SK-N-SH treated with all-trans-retinoic acid at 6 μM for 48 hours (cell line): ENCODE results near the gene BAIAP3.

Experiments
- ATAC-seq: fragments of 200-7000 bp; cut with Tn5 transposase; 3 replicates; pipeline ENCODE4 v1.9.1; 2020; ENCODE audit warnings: mild to moderate bottlenecking, moderate library complexity
- ARNTL ChIP-seq: fragments of 450-650 bp; formaldehyde crosslinking; IDR thresholded peaks from 2 replicates; pipeline ENCODE4 v1.5.0; 2020; ENCODE audit warnings: low read depth, mild to moderate bottlenecking, moderate library complexity, borderline replicate concordance
- BACH2 ChIP-seq: fragments of 250-450 bp; sonication (Bioruptor Pico); IDR thresholded peaks from 2 replicates; pipeline ENCODE4 v1.9.0; 2021; ENCODE audit warnings: mild to moderate bottlenecking, borderline replicate concordance
- CSDC2 ChIP-seq: fragments of 250-450 bp; sonication (Bioruptor Pico); IDR thresholded peaks from 2 replicates; pipeline ENCODE4 v1.5.0; 2020; ENCODE audit warnings: mild to moderate bottlenecking, moderate library complexity
- ESRRG ChIP-seq: fragments of 250-450 bp; sonication (Bioruptor Pico); IDR thresholded peaks from 2 replicates; pipeline ENCODE4 v1.6.1; 2021; ENCODE audit warnings: mild to moderate bottlenecking
- OSR1 ChIP-seq: fragments of 250-450 bp; sonication (Bioruptor Pico); IDR thresholded peaks from 2 replicates; pipeline ENCODE4 v1.8.0; 2022; ENCODE audit warnings: moderate library complexity, mild to moderate bottlenecking, inconsistent platforms
- PATZ1 ChIP-seq: fragments of 250-450 bp; sonication (Bioruptor Pico); IDR thresholded peaks from 2 replicates; pipeline ENCODE4 v1.8.0; 2020; ENCODE audit warnings: mild to moderate bottlenecking, moderate library complexity, borderline replicate concordance
- RARB ChIP-seq: fragments of 250-450 bp; sonication (Bioruptor Pico); IDR thresholded peaks from 2 replicates; pipeline ENCODE4 v1.8.0; 2021; ENCODE audit warnings: mild to moderate bottlenecking, moderate library complexity
- SNAI2 ChIP-seq: fragments of 250-450 bp; sonication (Bioruptor Pico); IDR thresholded peaks from 2 replicates; pipeline ENCODE4 v1.5.0; 2020; ENCODE audit warnings: mild to moderate bottlenecking, moderate library complexity
- ZFP30 ChIP-seq: fragments of 450-650 bp; formaldehyde crosslinking; IDR thresholded peaks from 2 replicates; pipeline ENCODE4 v1.5.0; 2022; ENCODE audit warnings: mild to moderate bottlenecking, moderate library complexity
- ZNF565 ChIP-seq: fragments of 450-650 bp; formaldehyde crosslinking; conservative IDR thresholded peaks from 2 replicates; pipeline ENCODE4 v1.5.0; 2020; ENCODE audit warnings: low read depth, mild to moderate bottlenecking, moderate library complexity
- TF ChIP-seq, protein P1 (sequence below): fragments of 250-450 bp; sonication (Bioruptor Pico); IDR thresholded peaks from 2 replicates; pipeline ENCODE4 v1.5.1; 2021; ENCODE audit warnings: mild to moderate bottlenecking, moderate library complexity
- TF ChIP-seq, protein P2 (sequence below): fragments of 250-450 bp; sonication (Bioruptor Pico); IDR thresholded peaks from 2 replicates; pipeline ENCODE4 v1.8.0; 2021; ENCODE audit warnings: low read depth, mild to moderate bottlenecking, moderate library complexity, borderline replicate concordance
- TF ChIP-seq, protein P3 (sequence below): fragments of 250-450 bp; sonication (Bioruptor Pico); IDR thresholded peaks from 2 replicates; pipeline ENCODE4 v1.5.0; 2020; ENCODE audit warnings: mild to moderate bottlenecking, moderate library complexity

The BAIAP3 gene

DNA sequence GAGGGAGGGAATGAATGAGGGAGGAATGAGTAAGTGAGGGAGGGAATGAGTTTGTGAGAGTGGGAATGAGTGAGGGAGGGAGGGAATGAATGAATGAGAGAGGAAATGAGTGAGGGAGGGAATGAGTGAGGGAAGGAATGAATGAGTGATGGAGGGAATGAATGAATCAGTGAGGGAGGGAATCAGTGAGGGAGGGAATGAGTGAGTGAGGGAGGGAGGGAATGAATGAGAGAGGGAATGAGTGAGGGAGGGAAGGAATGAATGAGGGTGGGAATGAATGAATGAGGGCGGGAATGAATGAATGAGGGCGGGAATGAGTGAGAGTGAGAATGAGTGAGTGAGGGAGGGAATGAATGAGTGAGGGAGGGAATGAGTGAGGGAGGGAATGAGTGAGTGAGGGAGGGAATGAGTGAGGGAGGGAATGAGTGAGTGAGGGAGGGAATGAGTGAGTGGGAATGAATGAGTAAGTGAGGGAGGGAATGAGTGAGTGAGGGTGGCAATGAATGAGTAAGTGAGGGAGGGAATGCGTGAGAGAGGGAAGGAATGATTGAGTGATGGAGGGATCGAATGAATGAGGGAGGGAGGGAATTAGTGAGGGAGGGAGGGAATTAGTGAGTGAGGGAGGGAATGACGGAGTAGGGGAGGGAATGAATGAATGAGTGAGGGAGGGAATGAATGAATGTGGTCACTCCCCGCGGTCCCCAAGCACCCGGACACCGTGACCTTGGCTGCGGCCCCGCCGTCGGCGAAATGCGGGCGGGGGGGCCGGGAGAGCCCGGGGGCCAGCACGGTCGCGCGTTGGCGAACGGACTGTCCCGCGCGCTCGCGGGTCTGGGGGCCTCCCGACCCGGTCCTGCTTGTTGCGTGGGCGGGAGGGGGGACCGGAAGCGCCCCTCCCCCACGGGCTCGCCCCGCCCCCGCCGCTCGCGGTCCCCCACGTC, 25.1 kb upstream of the BAIAP3 start:
- ATAC-seq, result peak; percentile 23; the same call in 2 of the 3 replicates

DNA sequence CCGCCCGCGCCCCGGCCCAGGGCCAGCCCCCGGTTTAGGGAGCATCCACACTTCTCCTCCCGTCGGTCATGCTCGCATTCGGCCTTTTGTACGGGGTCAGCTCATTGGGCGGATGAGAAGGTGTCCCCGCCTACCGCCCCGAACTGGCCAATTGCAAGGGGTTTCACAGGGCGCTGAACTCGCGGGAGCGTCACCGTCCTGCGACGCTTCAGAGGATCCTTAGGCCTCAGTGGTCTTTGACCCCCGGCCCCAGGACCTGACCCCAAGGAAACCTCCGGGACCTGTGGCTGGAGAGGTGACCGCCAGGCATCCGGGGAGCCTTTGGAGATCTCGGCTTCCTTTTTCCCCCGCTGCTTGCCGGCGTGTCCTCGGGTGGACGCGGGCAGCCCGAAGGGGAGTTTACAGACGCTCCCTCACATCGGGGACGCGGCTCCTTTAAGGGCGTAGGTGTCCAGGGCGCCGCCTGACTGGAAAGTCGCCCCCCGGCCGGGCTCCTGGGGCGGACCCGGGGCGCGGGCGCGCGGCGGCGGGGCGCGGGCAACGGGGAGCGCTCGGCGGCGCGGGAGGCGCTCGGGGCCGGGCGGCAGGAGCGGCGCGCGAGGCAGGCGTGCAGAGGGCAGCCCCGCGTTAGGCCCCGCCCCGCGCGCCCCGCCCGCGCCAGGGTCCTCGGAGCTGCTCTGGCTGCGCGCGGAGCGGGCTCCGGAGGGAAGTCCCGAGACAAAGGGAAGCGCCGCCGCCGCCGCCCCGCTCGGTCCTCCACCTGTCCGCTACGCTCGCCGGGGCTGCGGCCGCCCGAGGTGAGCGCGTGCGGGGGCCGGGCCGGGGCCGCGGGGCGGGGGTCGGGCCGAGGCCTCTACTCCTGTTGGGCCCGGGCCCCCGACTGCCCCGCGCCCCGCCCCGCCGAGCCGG, 24.2 kb upstream of the BAIAP3 start, which contains the start of gene UBE2I:
Gene UBE2I (plus strand): TSS at position 660 of the 909 bp plus-strand sequence. CDS start 4,395 bp downstream, outside the sequence.
- TF ChIP-seq PATZ1 (CRISPR knock-in tag), result no peak
- TF ChIP-seq, protein P1, sequence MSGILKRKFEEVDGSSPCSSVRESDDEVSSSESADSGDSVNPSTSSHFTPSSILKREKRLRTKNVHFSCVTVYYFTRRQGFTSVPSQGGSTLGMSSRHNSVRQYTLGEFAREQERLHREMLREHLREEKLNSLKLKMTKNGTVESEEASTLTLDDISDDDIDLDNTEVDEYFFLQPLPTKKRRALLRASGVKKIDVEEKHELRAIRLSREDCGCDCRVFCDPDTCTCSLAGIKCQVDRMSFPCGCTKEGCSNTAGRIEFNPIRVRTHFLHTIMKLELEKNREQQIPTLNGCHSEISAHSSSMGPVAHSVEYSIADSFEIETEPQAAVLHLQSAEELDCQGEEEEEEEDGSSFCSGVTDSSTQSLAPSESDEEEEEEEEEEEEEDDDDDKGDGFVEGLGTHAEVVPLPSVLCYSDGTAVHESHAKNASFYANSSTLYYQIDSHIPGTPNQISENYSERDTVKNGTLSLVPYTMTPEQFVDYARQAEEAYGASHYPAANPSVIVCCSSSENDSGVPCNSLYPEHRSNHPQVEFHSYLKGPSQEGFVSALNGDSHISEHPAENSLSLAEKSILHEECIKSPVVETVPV (CRISPR knock-in tag), result no peak
- TF ChIP-seq SNAI2, result no peak
- no peak for TF ChIP-seq ZNF565
- TF ChIP-seq ARNTL (CRISPR knock-in tag), result no peak
- no peak for TF ChIP-seq ZFP30 (CRISPR knock-in tag)
- TF ChIP-seq OSR1, result no peak
- TF ChIP-seq ESRRG (CRISPR knock-in tag), result no peak
- no peak for TF ChIP-seq RARB (CRISPR knock-in tag)
- TF ChIP-seq BACH2 (CRISPR knock-in tag), result no peak
- no peak for TF ChIP-seq CSDC2 (CRISPR knock-in tag)
- TF ChIP-seq, protein P2, sequence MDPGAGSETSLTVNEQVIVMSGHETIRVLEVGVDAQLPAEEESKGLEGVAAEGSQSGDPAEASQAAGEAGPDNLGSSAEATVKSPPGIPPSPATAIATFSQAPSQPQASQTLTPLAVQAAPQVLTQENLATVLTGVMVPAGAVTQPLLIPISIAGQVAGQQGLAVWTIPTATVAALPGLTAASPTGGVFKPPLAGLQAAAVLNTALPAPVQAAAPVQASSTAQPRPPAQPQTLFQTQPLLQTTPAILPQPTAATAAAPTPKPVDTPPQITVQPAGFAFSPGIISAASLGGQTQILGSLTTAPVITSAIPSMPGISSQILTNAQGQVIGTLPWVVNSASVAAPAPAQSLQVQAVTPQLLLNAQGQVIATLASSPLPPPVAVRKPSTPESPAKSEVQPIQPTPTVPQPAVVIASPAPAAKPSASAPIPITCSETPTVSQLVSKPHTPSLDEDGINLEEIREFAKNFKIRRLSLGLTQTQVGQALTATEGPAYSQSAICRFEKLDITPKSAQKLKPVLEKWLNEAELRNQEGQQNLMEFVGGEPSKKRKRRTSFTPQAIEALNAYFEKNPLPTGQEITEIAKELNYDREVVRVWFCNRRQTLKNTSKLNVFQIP (CRISPR knock-in tag), result no peak
- TF ChIP-seq, all 23 proteins: peak for 0
- peak; percentile 91 for ATAC-seq

More for the DNA sequence above, 25.1 kb upstream of the BAIAP3 start:
- TF ChIP-seq, protein P2 (CRISPR knock-in tag), result no peak
- no peak for TF ChIP-seq SNAI2
- TF ChIP-seq, protein P3, sequence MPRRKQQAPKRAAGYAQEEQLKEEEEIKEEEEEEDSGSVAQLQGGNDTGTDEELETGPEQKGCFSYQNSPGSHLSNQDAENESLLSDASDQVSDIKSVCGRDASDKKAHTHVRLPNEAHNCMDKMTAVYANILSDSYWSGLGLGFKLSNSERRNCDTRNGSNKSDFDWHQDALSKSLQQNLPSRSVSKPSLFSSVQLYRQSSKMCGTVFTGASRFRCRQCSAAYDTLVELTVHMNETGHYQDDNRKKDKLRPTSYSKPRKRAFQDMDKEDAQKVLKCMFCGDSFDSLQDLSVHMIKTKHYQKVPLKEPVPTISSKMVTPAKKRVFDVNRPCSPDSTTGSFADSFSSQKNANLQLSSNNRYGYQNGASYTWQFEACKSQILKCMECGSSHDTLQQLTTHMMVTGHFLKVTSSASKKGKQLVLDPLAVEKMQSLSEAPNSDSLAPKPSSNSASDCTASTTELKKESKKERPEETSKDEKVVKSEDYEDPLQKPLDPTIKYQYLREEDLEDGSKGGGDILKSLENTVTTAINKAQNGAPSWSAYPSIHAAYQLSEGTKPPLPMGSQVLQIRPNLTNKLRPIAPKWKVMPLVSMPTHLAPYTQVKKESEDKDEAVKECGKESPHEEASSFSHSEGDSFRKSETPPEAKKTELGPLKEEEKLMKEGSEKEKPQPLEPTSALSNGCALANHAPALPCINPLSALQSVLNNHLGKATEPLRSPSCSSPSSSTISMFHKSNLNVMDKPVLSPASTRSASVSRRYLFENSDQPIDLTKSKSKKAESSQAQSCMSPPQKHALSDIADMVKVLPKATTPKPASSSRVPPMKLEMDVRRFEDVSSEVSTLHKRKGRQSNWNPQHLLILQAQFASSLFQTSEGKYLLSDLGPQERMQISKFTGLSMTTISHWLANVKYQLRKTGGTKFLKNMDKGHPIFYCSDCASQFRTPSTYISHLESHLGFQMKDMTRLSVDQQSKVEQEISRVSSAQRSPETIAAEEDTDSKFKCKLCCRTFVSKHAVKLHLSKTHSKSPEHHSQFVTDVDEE (CRISPR knock-in tag), result 0 out of 2 replicates have a peak, but pooled peaks have one; percentile 24

GRCh38 chr16:1309888-1310831, 23.3 kb upstream of the BAIAP3 start:
- TF ChIP-seq PATZ1 (CRISPR knock-in tag) (peak; percentile 59; the same call in 1 of the 2 replicates), BACH2 (CRISPR knock-in tag) (no peak)
- no peak for ATAC-seq
